ENCODE data around the gene TMEM175.
"Not testable (repeated sequence)": the region's sequence is repeated elsewhere in the genome, so short reads cannot be mapped to it uniquely, and the experiment has no call there.

Gene TMEM175

GRCh38 chr4:930028-930551, 2.2 kb upstream of the TMEM175 start:
- TF ChIP-seq CTCF (IDR thresholded peaks at IDR 0.05; ENCODE audit: insufficient read depth, low read depth, low read length, missing control alignments): no peak
- H3K4me3 ChIP-seq (ENCODE audit: low read depth, low read length): peak overlapping the region; percentile 70
- DNase-seq (ENCODE audit: low read depth): peak; percentile 46

GRCh38 chr4:930827-931193, 1.4 kb upstream of the TMEM175 start:
- DNase-seq (ENCODE audit: low read depth): no peak
- TF ChIP-seq CTCF (IDR thresholded peaks at IDR 0.05; ENCODE audit: insufficient read depth, low read depth, low read length, missing control alignments): no peak
- H3K4me3 ChIP-seq (ENCODE audit: low read depth, low read length): peak overlapping the region; percentile 70

DNA sequence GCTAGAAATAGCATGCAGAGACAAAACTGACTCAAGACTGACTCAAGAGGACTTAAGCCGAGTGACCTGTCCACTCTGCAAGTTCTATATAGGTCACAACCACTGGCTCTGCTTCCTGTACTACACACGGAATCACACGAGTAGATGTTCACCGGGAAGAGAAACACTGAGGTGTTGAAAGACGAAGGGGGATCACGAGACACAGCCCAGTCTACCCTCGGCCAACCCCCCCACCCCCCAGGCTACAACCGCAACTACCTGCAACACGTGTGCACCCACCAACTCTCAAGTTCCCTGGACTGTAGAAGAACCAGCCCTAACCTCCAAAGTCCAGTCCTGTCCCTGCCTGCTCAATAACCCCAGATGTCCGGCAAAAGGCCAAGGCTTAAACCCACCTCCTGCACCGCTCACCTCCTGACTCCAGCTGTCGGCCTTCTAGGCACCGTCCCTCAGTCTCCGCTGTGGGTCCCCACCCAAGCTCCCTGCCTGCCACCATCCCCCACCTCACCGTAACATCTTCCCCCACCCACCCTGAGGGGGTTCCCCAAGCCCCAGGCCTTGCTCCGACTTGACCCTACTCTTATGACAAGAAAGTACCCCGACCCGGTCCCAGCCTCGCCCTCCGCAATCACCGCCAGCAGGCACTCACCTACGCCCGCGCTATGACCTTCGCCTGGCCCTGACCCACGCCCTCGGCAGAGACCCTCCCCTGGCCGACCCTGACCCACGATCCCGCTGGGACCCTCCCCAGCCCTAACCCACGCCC, 883 bp upstream of the TMEM175 start:
- peak; percentile 34 for DNase-seq (ENCODE audit: low read depth)
- peak overlapping the region; percentile 70 for H3K4me3 ChIP-seq (ENCODE audit: low read depth, low read length)
- no peak for TF ChIP-seq CTCF (IDR thresholded peaks at IDR 0.05; ENCODE audit: insufficient read depth, low read depth, low read length, missing control alignments)

GRCh38 chr4:932713-933070, 432 bp downstream of the TMEM175 start:
- TF ChIP-seq CTCF (IDR thresholded peaks at IDR 0.05; ENCODE audit: insufficient read depth, low read depth, low read length, missing control alignments): no peak
- peak overlapping the region; percentile 70 for H3K4me3 ChIP-seq (ENCODE audit: low read depth, low read length)
- peak; percentile 28 for DNase-seq (ENCODE audit: low read depth)

DNA sequence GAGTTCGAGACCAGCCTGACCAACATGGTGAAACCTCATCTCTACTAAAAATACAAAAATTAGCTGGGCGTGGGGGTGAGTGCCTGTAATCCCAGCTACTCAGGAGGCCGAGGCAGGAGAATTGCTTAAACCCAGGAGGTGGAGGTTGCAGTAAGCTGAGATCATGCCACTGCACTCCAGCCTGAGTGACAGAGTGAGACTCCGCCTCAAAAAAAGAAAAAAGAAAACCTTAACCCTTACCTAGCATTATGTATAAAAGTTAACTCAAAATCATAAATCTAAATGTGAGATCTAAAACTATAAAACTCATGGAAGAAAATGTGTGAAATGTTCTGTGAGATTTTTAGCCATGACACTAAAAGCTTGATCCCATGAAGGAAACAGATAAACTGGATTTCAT, 7.2 kb downstream of the TMEM175 start:
- not testable (repeated sequence) for DNase-seq (ENCODE audit: low read depth); H3K4me3 ChIP-seq (ENCODE audit: low read depth, low read length)

GRCh38 chr4:945274-946102, 13.2 kb downstream of the TMEM175 start:
- no peak overlapping the region for H3K4me3 ChIP-seq (ENCODE audit: low read depth, low read length)
- no peak for TF ChIP-seq CTCF (IDR thresholded peaks at IDR 0.05; ENCODE audit: insufficient read depth, low read depth, low read length, missing control alignments)
- DNase-seq (ENCODE audit: low read depth): no peak

GRCh38 chr4:946103-946450, 13.8 kb downstream of the TMEM175 start:
- no peak for DNase-seq (ENCODE audit: low read depth)
- no peak overlapping the region for H3K4me3 ChIP-seq (ENCODE audit: low read depth, low read length)
- no peak for TF ChIP-seq CTCF (IDR thresholded peaks at IDR 0.05; ENCODE audit: insufficient read depth, low read depth, low read length, missing control alignments)

Data from GM12865 (cell line).